NOMO-1 treated with DMSO at 0.1 percent for 48 hours (cell line): ENCODE measurements around the gene ARPP21.
"Not testable (repeated sequence)": the region's sequence is repeated elsewhere in the genome, so short reads cannot be mapped to it uniquely, and the experiment has no call there.

Source experiments
- DNase-seq: peaks from one replicate; lab custom pipeline; 2025; ENCODE audit not compliant: unreplicated experiment; lab: John Stamatoyannopoulos, UW

Gene ARPP21

GRCh38 chr3:35777065-35777464 lies 137.7 kb downstream of the ARPP21 start:
- DNase-seq = no peak

- no peak for DNase-seq
Measured at GRCh38 chr3:35777563-35778554, 138.5 kb downstream of the ARPP21 start.

GRCh38 chr3:35779611-35780010 lies 140.3 kb downstream of the ARPP21 start:
- no peak for DNase-seq

- no peak for DNase-seq
Measured at GRCh38 chr3:35780800-35781199, 141.5 kb downstream of the ARPP21 start.

DNA sequence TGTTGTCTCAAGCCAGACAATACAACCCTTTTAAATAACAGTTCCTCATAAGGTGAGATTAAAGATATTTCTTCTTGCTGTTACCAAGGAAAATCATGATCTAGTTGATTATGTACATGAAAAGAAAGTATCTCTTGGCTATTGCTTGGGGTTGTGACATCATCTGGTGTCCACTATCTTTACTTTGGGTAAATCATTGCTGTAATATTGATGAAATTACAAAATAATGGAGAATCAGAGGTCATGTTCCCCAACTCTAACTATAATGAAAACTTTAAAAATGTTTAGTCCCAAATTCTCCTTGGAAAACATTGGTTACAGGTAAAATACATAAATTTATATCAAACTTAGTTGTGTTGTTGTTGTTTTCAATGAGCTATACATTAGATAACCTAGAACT lies 142.2 kb downstream of the ARPP21 start:
- DNase-seq = no peak

GRCh38 chr3:35782355-35782754 lies 143.0 kb downstream of the ARPP21 start:
- no peak for DNase-seq

DNA sequence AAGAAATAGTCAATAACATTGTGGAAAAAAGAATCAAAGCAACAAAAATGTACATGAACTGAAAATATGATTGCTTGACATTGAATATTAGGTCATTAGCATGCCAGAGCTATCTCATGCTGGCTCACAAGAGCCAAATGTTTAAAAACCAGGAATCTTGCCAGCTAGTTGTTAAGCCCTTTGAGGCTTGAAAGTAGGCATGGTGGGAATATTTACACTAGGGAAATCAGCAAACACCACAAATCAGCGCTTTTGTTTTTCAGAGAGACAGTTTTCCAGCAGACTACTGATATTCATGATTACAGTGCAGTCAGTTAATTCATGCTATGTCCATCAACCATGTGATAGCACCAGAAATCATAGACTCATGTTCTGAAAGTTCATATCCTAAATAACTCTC lies 144.8 kb downstream of the ARPP21 start:
- no peak for DNase-seq

GRCh38 chr3:35785234-35785888 lies 146.0 kb downstream of the ARPP21 start:
- peak; percentile 43 for DNase-seq

GRCh38 chr3:35787936-35788335 lies 148.6 kb downstream of the ARPP21 start:
- no peak for DNase-seq

DNA sequence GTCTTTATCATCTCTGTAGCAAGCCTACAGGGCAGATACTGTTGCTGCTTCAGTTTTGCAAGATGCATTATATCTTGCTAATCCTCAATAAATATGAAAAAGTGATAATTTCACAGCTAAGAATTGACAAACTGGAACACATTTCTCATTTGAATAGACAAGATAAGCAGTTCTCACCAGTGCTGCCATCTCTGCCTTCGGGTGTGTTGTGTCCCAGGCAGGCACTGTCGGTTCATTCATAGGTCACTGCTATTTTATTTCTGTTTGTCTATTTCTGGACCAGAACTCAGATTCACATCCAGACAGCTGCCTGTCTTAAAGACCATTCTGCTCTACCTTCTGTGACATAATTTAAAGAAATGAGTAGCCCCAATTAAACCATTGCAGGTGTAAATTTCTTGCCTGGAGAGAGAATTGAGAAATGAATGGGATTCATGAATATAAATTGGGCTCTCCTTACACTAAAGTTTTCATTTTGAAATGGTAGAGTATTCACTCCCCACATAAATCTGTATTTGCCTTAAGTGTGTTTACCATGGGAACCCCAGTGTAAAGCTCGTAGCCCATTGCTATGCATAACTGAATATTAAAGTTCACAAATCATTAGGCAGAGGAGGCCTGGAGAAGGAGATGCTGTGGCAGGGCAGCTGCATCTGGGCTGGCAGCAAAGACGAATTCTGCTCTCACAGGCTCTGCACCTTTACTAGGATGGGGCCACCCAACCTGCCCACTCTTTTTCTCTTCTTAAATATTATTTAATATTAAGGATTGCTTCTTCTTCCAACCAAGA lies 149.9 kb downstream of the ARPP21 start:
- no peak for DNase-seq

DNA sequence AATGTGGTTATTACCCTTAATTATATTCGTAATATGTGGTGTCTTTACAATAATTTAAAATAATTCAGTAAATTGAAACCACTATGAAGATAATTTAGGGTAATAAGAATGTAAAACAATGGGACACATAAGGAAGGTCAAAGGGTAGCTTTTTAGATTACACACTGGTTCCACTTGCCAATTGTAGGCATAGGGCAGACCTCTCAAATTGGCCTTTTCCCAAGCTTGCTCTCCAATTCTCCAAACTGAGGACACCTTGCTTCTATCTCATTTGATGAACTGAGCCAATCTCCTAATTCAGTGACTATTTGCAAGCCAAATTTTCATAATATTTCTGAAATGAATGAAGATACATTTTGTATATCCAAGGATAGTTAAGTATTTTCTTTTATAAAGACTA lies 151.4 kb downstream of the ARPP21 start:
- DNase-seq = no peak

GRCh38 chr3:35793667-35794066 lies 154.3 kb downstream of the ARPP21 start:
- no peak for DNase-seq

DNA sequence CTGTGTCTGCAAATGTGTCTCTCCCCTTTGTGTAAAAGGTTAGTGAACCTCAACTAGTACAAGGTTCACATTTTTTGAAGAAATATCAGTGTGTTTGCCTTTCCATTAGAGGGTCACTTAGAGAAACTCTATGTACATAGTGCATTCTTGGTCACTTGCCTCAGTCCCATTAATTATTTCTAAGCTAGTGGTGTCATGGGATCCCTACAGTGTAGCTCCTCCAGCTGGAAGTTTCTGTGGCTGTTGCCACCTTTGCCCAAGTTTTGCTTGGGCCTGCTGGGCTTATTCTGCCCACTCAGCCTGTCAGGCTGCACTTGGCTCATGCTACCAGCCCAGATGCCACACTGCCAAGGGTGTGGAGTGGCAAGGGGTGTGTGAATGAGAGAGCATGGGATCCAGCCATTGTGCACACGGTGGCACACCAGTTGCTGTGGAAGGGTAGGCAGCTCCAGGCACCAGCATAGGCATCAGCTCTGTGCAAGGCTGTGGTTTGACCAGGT lies 161.7 kb downstream of the ARPP21 start:
- no peak for DNase-seq

DNA sequence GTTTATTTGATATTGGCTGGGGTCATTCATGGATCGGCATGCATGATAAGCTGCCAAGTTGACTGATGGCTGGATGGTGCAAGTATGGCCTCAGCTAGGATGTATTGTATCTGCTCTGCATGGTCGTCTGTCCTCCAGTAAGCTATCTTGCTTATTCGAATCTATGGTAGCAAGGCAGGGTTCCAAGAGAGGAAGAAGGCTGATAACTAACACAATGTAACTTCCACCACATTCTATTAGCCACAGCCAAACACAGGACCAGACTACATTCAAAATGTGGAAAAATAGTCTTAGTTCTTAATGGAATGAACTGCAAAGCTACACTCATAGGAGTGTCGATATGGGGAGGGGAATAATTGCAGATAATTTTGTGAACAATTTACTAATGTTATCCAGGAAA lies 175.2 kb downstream of the ARPP21 start:
- DNase-seq = no peak

DNA sequence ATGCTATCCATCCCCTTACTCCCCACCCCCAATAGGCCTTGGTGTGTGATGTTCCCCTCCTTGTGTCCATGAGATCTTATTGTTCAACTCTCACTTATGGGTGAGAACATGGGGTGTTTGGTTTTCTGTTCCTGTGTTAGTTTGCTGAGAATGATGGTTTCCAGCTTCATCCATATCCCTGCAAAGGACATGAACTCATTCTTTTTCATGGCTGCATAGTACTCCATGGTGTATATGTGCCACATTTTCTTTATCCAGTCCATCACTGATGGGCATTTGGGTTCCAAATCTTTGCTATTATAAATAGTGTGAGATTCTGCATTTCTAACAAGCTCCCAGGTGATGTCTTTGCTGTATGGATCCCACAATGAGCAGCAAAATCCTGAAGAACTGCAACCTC lies 176.5 kb downstream of the ARPP21 start:
- DNase-seq = not testable (repeated sequence)

DNA sequence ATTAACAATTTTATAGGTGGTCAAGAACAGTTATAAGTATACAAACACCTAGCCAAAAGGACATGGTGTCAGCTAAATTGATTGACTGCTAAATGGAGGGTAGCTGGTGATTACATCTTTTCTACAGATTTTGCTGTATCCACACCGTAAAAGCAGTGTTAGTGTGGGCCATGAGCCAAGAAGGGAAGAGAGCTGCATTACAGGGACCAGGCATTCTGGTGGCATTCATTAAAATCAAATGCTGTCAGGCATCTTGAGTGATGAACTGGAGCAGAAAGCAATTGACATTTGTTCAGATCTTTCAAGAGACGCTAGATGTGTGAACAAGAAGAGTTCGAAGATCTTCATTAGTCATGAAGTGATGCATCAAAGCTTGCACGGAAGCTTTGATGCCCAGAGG lies 177.9 kb downstream of the ARPP21 start:
- DNase-seq = no peak

- peak; percentile 52 for DNase-seq
Measured at GRCh38 chr3:35832140-35832571, 192.8 kb downstream of the ARPP21 start.
